Effector CD4-positive, alpha-beta T cell (primary cell): ENCODE measurements around the gene TRIM71.

Source experiments
- DNase-seq: peaks from one replicate; pipeline ENCODE4 v3.0.0-alpha.2; 2020

TRIM71 gene

GRCh38 chr3:32868719-32869512 lies 51.1 kb downstream of the TRIM71 start:
- DNase-seq = no peak

GRCh38 chr3:32869513-32870047 lies 51.8 kb downstream of the TRIM71 start:
- no peak for DNase-seq

- DNase-seq = no peak
These were observed 52.7 kb downstream of the TRIM71 start for GRCh38 chr3:32870373-32871095.

GRCh38 chr3:32871273-32871672 lies 53.5 kb downstream of the TRIM71 start:
- DNase-seq = no peak

GRCh38 chr3:32872487-32873382 lies 54.9 kb downstream of the TRIM71 start:
- no peak for DNase-seq

- DNase-seq = no peak
These were observed 55.8 kb downstream of the TRIM71 start for GRCh38 chr3:32873531-32874130.

- DNase-seq = no peak
These were observed 59.1 kb downstream of the TRIM71 start for GRCh38 chr3:32876920-32877319.

- DNase-seq = no peak
These were observed 59.8 kb downstream of the TRIM71 start for GRCh38 chr3:32877598-32877997.

- no peak for DNase-seq
These were observed 62.4 kb downstream of the TRIM71 start for GRCh38 chr3:32880225-32880624.

GRCh38 chr3:32881624-32882023 lies 63.8 kb downstream of the TRIM71 start:
- no peak for DNase-seq

- no peak for DNase-seq
These were observed 64.4 kb downstream of the TRIM71 start for GRCh38 chr3:32882189-32882588.

GRCh38 chr3:32882603-32883025 lies 64.8 kb downstream of the TRIM71 start:
- no peak for DNase-seq

- DNase-seq = no peak
These were observed 66.0 kb downstream of the TRIM71 start for GRCh38 chr3:32883817-32884216.

- DNase-seq = no peak
These were observed 66.8 kb downstream of the TRIM71 start for GRCh38 chr3:32884591-32884990.

- DNase-seq = no peak
These were observed 67.6 kb downstream of the TRIM71 start for GRCh38 chr3:32885283-32885901.

GRCh38 chr3:32886296-32886695 lies 68.5 kb downstream of the TRIM71 start:
- DNase-seq = no peak

GRCh38 chr3:32886911-32887310 lies 69.1 kb downstream of the TRIM71 start:
- DNase-seq = no peak

GRCh38 chr3:32888739-32889138 lies 70.9 kb downstream of the TRIM71 start:
- DNase-seq = no peak

GRCh38 chr3:32890420-32891276 lies 72.9 kb downstream of the TRIM71 start:
- DNase-seq = no peak

- no peak for DNase-seq
These were observed 73.6 kb downstream of the TRIM71 start for GRCh38 chr3:32891365-32891764.
